GM18511 (cell line): ENCODE data around the gene GIMAP7.
A peak's percentile ranks its signal among the peaks of the same experiment; 100 is the strongest.
"Not testable (repeated sequence)": the region's sequence is repeated elsewhere in the genome, so short reads cannot be mapped to it uniquely, and the experiment has no call there.

ENCODE experiments used
- ATAC-seq: cut with Tn5 transposase; IDR thresholded peaks from one replicate; pipeline ENCODE4 v1.9.1; 2021; ENCODE audit warnings: mild to moderate bottlenecking, moderate library complexity; ENCODE audit not compliant: unreplicated experiment

GIMAP7 gene

DNA sequence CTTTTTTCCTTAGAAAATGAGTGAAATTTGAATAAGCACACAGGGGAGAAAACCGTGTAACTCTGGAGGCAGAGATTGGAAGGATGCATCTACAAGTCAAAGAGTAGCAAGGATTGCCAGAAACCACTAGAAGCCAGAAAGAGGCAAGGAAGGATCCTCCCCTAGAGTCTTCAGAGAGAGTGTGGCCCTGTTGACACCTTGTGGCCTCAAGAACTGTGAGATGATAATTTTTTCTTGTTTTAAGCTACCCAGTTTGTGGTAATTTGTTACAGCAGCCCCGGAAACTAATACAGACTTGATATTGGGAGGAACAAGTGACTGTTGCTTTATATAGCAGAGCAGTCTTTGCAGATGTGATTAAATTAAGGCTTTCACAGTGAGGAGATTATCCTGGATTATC lies 3.6 kb upstream of the GIMAP7 start:
- no peak for ATAC-seq

DNA sequence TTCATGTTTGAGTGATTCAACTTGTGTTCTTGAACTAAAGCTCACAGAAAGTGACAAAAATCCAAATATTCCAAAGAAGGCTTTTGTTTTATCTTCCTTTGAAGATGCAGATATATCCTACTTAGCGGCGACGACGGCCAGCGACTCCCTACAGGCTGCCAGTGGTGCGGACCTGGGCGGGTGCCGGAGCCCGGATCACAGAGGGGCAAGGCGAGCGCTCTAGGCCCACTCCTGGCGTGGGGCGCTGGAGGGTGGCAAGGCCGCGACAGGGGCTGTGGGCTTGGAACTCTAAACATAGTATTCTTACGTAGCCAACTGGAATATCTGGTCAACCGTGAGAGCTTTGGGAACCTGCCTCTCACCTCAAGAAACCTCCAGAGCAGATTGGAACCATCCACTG lies 914 bp upstream of the GIMAP7 start:
- ATAC-seq, result no peak

DNA sequence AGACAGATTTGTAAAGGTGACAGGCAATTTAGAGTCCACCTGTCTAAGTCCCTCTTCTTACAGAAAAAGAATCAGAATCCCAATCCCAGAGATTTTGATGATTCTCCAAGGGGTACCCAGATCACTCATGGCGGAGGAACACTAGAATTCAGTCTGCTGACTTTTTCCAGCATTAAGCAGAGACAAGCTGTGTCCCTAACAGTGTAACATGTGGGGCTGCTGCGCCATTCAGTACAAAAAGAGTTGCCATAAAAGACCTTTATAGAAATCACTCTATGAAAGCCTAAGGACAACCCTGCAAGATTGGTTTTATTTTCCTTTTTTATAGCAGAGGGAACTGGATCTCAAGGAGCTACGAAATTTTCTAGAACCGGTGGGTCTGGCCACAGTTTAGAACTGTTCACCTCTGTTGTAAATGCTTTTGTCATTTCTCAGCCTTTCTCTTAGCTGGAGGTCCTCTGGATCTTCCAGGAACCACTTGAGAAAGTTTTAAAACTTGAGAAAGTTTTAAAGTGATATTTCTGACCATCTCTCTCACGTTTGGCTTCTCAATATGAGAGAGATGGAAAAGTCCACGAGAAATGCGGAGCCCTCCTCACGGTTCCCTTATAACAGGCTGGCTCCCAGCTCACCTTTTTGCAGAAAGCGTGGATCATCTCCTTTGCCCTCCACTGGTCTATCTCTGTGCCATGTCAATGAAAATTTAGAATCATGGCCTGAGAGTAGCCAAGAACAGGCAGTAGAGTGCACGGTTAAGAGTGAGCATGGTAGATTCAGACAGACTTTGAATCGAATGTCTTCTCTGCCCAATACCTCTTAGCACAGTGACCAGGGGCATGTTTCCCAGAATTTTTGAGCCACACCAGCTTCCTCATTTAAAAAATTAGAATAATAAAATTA lies 826 bp downstream of the GIMAP7 start:
- peak; percentile 21 for ATAC-seq

DNA sequence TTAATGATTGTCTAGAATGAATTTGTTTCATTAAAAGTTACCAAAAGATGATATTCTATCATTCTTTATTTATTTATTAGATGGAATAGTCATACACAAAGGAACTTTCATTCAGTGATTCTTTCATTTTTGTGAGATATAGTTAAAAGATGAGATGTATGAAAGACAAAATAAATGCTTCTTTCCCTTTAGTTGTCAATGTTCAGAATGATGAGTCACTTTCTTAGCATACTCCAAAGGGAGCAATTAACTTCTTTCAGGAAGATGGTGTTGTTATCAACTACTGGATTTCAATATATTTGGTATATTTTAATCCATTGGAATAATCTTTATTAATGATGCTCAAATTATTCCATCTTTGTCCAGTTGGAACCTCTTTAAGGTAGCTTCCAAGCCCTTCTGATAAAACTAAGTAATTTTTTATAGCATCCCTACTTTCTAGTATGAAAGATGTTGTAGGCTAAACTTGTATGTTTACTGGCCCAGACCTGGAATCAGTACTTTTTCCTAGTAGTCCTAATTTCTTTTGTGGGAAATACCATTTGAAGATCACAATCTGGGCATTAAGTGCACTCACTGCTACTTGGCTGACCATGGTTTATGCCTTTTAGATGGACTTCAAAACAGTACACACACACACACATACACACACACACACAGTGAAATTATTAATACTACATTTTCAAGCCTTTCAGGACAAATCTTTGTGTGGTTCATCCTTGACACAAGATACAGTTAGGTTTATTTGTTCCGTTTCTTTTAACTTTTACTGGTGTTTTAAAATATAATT lies 2.5 kb downstream of the GIMAP7 start:
- ATAC-seq, result no peak

DNA sequence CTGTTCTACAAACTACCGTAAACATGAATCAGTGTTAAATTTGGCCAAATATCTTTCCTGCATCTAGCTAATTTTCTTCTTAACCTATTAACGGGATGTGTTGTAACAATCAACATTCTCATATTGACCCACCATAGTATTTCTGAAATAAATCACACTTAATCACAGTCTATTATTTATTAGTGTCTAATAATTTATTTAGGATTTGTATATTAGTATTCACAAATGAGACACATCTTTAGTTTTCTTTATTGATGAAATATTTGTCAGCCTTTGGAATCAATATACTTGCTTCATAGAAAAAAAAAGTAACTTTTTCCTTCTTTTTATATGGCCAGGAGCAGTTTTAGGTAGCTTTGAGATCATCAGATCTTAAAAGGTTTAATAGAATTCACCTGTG lies 4.6 kb downstream of the GIMAP7 start:
- ATAC-seq, result no peak

DNA sequence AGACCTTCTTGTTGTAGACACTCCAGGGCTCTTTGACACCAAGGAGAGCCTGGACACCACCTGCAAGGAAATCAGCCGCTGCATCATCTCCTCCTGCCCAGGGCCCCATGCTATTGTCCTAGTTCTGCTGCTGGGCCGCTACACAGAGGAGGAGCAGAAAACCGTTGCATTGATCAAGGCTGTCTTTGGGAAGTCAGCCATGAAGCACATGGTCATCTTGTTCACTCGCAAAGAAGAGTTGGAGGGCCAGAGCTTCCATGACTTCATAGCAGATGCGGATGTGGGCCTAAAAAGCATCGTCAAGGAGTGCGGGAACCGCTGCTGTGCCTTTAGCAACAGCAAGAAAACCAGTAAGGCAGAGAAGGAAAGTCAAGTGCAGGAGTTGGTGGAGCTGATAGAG lies 5.5 kb downstream of the GIMAP7 start:
- ATAC-seq, result no peak

DNA sequence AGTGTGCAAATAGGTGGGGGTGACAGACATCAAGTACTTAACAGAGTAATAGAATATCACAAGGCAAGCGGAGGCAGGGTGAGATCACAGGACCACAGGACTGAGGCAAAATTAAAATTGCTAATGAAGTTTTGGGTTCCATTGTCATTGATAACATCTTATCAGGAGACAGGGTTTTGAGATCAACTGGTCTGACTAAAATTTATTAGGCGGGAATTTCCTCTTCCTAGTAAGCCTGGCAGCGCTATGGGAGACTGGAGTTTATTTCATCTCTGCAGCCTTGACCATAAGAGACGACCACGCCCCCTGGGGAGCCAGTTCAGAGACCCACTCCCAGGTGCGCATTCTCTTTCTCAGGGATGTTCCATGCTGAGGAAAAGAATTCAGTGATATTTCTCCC lies 8.3 kb downstream of the GIMAP7 start:
- not testable (repeated sequence) for ATAC-seq

DNA sequence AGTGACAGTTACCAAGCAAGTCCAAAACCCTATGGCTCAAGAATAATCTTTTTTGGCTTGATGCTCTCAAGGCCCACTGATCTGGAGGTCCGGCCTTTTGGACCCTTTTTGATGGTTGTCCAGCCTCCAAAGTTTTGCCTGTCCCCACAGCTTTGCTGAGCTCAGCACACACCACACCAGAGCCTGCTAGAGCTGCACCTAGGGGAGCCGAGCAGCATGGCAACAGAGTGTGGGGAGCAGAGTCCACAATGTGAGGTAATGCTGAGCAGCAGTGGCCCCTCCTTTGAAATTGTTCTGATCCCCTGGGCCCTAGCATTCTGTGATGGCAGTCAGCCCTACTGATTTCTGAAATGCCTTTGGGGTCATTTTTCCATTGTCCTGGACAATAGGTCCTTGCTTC lies 9.3 kb downstream of the GIMAP7 start:
- ATAC-seq, result no peak

DNA sequence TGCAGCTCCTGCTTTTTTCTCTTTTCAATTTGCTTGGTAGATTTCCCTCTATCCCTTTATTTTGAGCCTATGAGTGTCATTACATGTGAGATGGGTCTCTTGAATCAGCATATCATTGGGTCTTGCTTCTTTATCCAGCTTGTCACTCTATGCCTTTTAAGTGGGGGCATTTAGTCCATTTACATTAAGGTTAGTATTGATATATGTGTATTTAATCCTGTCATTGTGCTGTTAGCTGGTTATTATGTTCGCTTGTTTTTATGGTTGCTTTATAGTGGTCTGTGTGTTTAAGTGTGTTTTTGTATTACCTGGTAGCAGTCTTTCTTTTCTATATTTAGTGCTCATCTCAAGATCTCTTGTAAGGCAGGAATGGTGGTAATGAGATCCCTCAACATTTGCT lies 17.0 kb downstream of the GIMAP7 start:
- ATAC-seq, result no peak

DNA sequence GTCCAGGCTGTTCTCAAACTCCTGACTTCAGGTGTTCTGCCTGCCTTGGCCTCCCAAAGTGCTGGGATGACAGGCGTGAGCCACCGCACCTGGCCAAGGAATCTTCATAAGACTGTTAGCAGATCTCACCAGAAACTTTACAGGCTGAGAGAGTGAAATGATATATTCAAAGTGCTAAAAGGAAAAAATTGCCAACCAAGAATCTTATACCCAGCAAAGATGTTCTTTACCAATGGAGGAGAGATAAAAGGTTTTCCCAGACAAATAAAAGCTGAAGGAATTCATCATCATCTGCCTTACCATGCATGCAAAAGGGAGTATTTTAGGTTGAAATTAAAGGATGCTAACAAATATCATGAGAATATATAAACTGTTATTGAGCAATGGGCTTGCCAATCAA lies 23.6 kb downstream of the GIMAP7 start:
- no peak for ATAC-seq

DNA sequence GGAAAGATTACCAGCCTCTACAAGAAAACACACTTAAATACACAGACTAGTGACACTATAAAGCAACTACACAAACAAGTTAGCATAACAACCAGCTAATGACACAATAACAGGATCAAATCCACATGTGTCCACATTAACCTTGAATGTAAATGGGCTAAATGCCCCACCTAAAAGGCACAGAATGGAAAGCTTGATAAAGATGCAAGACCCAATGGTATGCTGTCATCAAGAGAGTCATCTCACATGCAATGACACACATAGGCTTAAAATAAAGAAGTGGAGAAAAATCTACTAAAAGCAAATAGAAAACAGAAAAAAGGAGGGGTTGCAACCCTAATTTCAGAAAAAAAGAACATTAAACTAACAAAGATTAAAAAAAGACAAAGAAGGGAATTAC lies 38.5 kb downstream of the GIMAP7 start:
- no peak for ATAC-seq

DNA sequence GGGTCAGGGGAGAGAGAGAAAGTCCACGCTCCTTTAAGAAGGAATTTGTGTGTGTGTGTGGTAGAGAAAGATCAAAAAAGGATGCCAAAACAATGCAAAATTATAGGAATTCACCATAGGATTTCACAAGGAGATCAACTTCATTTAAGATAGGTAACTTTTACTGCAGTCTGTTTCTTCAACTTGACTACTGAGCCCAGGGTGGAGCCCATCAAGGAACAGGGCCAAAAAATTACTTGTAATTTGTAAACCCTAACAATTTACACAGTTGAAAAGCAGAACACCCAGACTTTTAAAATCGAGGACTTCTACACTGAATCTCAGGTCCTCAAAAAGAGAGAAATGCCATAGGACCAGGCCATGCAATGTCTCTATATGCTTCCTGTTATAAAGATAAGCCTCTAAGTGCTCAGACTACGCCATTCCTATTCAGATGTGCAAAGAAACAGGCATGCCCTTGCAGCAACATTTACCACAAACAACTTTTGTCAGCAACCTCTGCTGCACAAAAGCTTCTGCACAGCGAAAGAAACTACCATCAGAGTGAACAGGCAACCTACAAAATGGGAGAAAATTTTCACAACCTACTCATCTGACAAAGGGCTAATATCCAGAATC lies 42.0 kb downstream of the GIMAP7 start:
- no peak for ATAC-seq

DNA sequence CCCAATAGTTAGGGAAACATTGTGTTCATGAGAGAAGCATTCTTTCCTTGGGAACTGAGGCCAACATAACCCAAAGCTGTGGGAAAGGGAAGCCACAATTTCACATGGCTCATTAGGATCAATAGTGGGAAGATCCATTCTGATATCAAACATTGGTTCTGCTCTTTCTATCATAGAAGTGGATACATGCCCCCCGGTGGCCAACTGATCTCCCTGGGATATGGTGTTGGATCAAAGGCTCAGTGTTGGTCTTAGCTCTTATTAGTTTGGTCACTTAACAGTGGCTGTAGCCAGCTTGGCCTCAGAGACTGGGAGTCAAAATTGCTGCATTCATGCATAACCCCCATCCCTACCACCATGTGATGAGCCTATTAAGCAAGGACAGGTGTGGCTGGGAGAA lies 45.8 kb downstream of the GIMAP7 start:
- no peak for ATAC-seq

DNA sequence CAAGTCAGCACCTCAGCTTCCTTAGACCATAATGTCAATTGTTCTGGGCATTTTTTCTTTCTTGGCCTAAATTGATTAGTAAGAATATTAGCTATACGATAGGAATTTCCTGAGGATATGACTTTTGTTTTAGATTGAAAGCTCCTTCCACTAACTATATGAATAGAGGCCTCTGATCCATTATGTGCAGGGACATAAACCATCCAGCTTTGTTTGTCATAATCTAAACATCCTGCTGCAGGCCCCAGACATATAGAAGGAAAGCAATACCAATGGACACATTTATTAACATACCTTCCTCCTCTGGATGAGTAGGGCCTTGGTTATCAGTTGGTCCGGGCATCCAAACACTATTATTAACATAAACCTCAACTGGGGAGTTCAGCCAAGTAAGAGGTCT lies 48.2 kb downstream of the GIMAP7 start:
- ATAC-seq, result no peak

DNA sequence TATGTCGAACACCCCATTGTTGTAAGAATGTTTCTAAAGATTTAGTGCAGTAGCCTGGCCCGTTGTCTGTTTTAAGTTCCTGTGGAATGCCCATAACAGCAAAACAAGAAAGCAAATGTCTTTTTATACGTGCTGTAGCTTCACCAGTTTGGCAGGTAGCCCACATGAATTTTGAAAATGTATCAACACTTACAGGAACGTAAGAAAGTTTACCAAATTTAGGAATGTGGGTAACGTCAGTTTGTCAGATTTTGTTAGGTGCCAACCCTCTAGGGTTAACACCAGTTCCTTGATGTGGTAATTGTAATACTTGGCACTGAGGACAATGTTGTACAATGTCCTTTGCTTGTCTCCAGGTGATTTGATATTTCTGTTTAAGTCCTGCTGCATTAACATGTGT lies 49.3 kb downstream of the GIMAP7 start:
- no peak for ATAC-seq

DNA sequence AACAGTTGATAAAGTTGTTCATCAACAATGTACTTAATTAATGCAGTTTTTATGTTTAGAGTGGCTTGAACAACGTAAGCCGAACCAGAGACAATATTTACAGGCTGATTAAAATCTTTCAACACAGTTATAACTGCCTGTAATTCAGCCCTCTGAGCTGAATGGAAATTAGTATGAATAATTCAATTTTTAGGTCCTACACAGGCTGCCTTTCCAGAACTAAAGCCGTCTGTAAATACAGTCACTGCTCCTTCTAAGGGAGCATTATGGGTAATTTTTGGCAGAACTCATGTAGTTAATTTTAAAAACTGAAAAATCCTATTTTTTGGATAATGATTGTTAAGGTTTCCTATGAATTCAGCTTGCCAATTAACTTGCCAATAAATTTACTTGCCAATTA lies 49.9 kb downstream of the GIMAP7 start:
- no peak for ATAC-seq

DNA sequence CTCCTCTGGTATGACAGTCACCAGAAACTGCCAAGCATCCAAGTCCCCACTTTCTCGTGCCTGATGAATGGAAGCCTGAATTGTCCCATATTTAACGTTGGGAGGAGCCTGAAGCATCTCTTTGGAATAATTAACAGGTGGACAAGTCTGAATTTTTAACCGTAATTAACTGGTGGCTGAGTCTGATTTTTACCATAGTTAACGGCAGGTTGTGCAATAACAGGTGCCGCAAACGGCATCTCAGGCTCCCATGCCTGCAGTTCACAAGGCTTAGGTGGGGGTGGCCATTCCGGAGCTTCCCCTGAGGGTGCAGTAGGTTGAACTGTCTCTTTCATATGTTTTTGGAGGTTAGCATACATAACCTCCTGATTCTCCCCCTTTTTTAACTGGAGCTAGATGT lies 50.6 kb downstream of the GIMAP7 start:
- no peak for ATAC-seq

DNA sequence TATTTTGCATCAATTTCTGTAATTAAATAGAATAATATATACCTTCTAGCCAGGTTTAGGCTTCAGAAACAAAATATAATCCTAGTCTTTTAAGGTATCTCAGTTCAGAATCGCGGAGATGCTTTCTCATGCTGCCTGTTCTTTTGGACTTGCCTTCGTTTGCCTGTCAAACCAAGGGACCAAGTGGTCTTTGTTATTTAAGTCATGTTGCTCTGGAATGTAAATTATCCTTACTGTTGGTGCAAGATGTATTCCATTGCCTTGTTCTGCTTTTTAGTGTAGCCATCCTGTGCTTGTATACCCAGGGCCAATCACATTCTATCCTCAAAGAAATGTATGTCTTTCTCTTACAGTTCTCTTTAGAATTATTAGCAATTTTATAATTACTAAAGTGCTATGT lies 51.5 kb downstream of the GIMAP7 start:
- ATAC-seq, result no peak

DNA sequence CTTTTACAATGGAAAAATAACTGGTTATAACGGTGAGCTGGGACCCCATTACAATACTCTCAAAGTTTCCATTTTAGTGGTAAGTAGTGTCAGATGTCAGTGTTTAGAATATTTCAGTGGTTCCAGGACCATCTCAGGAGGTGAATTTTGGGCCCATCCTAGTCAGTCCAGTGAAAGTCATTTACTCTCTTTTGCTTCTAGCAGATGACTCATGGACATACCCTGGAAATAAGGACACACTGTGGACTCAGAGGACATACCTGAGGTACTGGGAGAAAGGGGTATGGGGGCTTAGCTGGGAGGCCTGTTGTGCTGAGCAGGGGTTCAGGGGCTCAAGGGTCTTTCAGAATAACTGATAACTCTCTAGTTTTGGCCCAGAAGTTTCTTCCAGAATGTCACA lies 51.9 kb downstream of the GIMAP7 start:
- ATAC-seq, result no peak

DNA sequence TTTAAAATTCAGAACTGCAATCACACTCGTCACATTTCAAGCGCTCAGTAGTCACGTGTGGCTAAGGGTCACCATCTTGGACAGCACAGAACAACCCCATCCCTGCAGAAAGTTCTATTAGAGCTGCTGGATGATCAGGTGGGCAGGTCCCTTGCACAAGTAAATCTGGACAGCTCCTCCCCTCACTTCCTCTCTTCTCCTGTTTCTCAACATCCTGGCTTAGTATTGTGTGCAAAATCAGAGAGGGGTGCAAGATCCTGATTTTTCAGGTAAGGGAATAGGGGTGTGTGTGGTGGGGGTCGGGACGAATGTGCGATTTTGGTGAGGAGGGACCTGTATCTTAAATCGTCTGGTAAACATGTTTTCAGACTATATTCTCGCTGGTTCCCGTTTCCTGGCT lies 52.5 kb downstream of the GIMAP7 start, which contains the start of gene GIMAP4:
Gene GIMAP4 (plus strand): TSS at position 222 of the 400 bp plus-strand sequence. CDS start 2,512 bp downstream, outside the sequence.
- no peak for ATAC-seq

DNA sequence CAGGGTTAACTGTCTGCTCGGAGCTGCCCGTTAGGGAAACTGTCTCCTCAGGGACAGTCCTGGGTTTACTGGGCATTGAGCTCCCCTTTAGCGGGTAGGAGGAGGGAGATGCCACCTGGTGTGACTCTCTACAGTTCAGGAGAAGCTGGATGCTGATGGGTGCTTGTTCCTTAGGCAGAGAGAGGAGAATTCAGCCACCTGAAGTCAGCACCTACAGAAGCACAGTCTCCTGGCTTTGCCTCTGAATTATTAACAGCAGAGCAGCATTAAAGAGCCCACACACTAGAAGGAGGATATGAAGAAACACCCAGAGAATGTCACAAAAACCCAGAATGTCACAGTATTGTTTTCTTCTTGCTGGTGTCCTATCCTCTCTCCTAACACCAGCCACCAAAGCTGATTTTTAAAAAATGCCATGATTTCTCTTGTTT lies 53.2 kb downstream of the GIMAP7 start:
- ATAC-seq, result no peak

DNA sequence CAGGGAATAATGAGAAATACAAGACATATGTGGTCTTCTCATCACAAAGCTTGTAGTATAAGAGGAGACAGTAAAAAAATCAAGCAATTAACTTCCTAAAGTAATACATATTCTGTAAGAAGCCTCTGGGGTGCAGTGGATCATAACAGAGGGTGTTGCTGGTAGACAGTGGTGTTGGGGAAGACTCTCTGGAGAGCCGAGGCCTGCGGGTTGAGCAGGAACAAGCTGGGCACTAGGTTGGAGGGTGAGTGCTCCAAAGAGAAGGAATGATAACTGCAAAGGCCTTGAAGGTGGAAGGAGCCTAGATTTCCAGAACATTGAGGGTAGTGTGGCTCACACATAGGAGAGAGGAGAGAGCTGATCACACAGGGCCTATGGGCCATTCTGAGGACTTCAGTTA lies 54.0 kb downstream of the GIMAP7 start:
- ATAC-seq, result no peak
